Activated T-cell treated with anti-CD3 and anti-CD28 coated beads for 4 hours (primary cell): ENCODE data around the gene AGAP1.
"Not testable (repeated sequence)": the region's sequence is repeated elsewhere in the genome, so short reads cannot be mapped to it uniquely, and the experiment has no call there.

ENCODE experiments used
- DNase-seq: peaks from one replicate; pipeline ENCODE4 v3.0.0-alpha.2; 2020

Gene AGAP1

DNA sequence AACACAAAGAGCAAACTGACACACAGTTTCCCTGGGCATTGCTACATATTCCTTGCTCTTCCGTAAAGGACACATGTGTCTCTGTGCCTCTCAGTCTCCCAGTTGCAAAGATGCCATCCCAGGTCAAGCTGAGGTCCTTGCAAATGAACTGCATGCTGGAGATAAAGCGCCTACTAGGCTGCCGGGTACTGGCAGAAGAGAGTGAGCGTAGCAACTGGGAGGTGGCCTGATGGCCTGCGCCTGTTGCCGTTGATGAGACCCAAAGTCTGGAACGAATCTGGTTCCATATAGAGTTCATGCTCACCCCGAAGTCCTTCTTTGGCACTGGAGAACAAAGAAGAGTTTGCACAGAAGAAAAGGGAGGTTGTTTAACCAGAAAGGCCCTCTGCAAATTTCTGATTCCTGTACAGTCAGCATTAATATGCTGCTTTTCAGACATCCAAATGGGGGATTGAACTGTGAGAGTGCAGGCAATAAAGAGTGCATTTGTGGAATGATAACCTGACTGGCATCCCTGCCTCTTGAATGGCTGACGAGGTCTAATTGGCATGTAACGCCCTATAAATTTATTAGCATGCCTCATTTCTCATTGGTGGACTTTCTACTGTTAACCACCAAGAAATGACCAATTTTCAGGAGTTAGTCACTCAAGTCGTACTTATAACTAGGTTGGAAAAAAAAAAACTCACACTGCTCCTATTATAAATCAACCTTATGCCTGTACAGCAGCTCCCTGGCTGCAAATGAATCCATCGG lies 595.6 kb downstream of the AGAP1 start:
- DNase-seq, result no peak

DNA sequence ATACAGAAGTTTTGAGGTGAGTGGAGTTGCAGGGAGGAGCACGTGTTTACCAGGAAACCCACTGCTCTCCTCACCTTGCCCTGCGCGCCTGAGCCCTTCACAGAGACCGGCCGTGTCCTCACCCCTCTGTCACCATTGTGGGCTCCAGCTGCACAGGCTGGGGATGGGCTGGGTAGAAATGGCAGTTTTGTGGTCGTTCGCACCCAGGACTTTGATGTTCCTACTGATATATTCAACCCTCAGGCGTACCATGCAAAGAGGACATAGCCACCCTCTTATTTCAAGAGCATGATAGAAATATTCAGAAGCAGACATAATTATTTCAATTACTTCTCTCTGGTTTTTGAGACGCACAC lies 596.2 kb downstream of the AGAP1 start:
- no peak for DNase-seq

DNA sequence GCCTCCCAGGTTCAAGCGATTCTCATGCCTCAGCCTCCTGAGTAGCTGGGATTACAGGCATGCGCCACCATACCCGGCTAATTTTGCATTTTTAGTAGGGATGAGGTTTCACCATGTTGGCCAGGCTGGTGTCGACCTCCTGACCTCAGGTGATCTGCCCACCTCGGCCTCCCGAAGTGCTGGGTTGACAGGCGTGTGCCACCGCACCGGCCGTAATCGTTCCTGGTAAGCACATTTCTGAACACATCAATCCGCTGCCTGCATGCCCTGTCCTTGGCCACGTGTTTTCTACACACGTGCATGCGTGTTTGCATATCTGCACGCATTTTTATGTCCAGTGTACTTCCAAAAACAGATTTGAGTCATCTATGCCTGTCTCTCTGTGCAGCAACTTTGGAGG lies 597.0 kb downstream of the AGAP1 start:
- not testable (repeated sequence) for DNase-seq

DNA sequence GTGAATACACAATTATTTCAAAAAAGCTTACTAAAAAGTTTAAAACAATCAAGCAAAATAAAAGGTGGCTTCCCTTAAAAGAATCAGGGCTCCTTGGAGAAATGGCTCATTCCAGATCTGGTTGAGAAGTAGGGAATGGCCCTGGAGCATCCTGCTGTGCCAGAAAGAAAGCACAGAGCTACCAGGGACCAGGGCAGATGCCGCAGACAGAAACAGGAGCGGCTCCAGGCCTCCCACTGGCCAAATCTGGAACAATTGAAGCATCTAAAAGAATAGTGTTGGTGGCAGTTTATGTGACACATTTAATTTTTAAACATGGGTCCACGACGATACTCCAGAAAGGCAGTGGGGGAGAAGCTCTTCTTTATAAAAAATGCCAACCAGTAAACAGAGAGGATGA lies 598.9 kb downstream of the AGAP1 start:
- no peak for DNase-seq

DNA sequence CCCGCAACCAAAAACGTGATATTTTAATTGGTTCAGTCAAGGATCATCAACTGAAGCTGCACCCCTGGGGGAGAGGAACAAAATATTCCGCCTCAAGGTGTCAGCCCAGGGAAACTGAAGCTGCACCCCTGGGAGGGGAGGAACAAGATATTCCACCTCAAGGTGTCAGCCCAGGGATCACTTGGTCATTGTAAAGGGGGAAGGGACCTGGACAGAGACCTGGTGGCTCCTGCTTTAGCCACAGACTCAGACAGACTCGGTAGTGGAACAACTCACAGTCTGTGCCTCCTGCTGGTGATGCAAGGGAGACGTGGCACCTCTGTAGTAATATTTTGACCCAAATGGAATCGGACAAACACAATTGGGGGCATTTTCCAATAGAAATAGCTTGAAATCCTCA lies 599.3 kb downstream of the AGAP1 start:
- no peak for DNase-seq

DNA sequence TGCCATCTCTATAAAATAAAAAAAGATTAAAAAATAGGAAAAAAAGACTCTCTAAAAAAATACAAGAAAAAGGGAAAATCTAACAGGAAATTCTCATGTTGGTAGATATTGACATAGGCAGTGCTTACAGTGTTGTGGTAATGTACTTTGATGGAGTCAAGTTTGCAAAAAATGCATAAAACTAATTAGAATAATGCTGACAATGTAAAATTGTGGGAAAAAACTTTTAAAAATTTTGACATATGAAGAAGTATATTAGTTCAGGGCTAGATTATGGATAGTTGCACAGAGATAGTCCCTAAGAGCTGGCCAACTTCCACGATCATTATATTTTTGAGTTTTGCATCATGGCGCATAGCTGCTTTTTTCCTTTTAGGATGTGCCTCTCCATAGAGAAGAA lies 601.7 kb downstream of the AGAP1 start:
- no peak for DNase-seq

DNA sequence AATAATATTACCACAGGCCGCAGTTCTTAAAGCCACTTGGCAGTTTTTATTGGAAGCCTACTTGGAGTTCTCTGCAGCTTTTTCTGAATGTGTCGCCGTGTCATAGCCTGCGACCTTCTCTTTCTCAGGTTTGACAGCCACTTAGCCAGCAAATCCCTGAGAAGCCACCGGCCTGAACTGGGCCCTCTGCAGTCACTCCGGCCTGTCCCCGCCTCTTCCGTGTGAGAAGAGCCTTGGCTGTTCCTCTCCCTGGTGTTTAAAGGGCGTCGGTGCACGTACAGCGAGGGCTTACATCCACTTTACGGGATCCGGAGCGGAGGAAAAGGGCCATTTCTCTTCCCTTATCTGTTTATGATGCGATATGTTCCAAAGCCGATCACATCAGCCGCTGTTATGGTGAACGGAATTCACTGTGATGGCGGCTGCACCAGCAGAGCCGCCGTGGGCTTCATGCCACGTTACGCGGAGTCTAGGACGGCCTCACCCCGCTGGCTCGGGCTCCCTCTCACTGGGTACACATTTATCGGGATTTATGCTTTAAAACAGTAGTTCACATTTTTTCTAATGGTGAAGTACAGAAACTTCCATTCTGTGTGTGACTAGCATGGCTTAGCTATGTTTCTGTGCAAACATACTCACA lies 607.6 kb downstream of the AGAP1 start:
- no peak for DNase-seq

DNA sequence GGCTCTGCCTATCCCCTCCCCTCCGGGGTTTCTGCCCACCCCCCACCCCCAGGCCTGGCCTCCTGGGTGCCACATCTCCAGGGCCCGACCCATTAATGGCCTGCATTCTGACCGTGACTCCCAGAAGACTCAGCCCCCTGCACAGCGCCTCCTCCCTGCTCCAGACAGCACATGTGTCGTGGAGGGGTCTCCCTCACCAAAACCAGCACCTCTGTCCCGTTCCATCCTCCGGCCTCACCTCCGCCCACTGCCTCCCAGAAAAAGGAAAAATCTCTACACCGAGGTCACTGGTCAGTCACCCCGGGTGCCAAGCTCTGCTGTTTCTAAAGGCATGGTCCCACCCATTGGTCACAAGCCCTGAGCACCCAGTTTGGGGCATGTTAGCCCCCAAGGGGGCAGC lies 609.1 kb downstream of the AGAP1 start:
- DNase-seq, result no peak

DNA sequence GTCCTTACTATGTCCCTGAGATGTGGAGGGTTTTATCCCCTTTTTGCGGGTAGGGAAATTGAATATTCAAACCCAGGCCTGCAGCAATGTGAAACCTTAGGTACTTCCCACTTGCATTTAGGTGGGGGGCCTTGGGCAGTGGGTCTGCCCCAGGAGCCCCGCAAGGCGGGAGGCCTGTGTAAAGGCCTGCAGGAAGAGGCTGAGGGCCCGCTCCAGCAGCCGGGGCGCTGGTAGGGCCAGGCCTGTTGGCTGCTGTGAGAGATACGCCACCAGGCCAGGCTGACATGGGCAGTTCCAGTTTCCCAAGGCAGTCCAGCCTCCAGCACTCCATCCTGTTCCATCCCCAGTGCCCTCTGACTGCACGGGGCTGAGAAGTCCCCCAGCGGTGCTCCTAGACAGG lies 610.1 kb downstream of the AGAP1 start:
- no peak for DNase-seq

DNA sequence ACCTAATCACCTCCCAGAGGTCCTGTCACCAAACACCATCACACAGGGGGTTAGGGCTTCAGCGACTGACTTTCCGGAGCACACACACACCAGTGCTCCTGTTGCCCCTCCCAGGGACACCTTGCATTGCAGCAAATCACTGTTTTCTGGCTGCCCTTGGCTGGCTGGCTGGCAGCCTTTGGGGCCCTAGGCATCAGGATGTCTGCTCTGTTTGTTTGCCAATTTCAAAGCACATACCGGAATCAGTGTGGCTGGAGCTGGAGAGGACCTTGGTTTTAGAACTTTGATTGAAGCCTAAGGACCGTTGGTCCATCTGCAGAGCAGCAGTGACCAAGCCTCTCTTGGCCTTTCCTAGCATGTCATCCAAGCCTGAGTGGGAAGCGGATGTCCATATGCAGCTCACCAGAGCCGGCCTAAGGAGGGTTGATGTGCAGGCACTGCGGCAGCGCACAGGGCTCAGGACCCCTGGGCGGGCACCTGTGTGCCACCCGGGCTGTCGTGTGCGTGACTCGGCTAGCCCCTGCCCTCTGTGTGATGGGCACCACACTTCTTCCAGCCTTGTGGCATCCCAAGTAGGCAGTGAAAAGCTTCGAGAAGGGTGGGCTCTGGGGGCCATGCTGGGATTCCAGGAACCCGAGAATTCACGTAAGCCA lies 612.2 kb downstream of the AGAP1 start:
- DNase-seq, result no peak

DNA sequence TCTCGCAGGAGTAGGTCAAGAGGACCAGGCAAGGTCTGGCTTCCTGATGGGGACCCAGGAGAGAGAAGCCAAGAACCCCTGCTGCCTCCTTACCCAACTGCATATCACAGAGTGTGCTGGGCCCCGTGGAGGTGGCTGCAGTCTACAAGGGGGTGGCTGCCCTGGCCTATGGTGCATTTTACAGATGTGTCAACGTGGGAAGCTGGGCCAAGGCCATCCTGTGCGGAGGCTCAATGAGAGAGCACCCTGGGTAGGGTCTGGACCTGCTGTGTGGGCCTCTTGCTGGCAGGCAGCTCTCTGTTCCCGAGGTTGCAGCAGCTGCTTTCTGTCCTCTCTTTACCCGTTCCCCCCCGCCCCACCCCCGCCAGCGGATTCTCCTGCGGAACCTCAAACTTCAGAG lies 612.9 kb downstream of the AGAP1 start:
- no peak for DNase-seq

DNA sequence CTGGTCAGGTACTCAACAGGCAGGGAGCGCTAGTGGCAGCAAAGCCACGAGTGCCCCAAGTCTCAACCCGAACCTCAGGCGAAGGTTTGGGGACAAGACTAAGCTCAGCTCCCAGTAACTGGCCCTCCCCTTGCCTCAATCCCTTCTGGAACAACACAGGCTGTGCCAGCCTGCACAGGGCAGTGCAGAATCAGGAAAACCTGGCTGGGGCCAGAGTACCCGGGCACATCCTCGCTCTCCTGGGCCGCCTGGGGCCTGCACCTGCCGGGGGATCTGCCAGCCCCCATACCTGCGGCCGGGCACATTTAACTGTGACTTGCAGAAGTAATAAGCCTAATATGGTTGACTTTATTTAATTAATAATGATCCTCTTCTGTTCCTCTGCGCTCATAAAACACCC lies 613.7 kb downstream of the AGAP1 start:
- DNase-seq, result no peak

DNA sequence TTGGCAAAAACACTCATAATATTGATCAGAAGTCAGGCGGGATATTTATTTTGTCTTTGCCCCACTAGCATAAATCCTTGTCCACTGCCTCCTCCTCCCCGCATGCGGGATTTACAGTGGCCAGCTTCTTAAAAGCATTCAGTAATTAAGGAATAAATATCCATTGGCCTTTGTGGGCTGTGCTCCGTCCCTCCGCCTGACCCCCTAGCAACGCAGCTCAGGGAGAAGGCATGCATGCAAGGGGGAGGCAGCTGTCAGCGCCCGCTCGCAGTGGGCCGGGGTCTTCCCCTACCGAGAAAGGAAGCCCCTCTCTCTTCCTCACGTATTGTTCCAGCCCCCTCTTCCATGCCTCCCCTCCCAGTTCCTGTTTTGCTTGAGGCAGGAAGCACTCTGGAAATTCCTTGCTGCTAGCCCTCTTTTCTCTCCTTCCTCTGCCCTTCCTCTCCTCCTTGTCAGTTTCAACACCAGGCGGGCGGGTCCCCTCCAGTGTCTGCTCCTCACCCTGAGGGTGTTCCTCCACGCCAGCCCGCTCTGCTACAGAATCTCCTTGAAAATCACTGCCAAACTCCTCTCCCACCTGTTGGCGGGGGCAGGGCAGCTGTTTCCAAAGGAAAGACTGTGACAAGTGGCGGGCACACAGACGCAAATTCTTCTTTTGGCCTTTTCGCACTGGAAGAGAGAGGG lies 614.2 kb downstream of the AGAP1 start:
- DNase-seq, result no peak

DNA sequence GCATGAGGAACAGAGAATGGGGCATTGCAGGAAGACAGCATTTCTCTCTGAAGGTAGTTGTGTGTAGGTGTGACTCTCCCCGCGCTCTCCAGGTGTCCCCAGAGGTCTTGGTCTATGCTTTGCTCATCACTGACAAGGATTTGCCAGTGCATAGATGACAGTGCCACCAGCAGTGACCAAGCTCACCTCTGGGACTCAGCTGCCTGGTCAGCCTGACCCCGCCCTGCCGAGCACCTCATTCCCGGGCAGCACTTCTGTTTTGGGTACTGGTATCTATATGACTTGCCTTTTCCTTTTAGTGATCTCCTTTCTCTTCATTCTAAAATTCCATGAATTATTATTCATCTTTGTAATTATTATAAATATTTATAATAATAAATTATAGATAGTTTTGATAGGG lies 615.2 kb downstream of the AGAP1 start:
- DNase-seq, result no peak

DNA sequence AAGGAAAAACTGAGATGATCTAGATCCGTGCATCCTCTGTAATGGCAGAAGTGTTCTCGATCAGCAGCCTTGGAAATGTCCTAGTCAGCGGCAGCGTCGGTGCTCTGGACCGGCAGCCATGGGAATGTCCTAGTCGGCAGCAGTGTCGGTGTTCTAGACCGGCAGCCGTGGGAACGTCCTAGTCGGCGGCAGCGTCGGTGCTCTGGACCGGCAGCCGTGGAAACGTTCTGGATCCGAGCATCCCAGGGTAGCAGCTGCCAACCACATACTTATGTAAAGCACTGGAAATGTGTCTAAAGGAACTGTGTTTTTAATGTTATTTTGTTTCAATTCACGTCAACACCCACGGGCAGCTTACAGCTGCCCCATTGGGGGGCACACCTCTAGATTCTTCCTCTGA lies 615.6 kb downstream of the AGAP1 start:
- no peak for DNase-seq

DNA sequence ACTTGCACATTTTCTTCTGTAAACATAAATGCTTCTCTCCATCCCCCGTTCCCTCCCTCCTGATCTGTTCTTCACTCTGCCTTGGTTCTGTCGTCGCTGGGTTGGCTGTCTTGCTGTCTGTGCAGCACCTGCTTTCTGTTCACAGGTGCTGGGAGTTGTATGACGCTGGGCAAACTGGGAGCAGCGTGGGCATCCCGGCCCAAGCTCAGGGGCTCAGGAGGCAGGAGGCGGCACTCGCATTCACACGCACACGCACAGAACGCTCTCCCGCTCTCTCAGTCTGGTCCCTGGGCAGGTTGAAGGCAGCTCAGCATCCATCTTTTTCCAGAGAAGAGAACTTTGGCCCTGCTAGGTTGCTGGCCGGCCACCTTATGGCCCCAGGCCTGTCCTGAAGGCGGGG lies 618.6 kb downstream of the AGAP1 start:
- no peak for DNase-seq

DNA sequence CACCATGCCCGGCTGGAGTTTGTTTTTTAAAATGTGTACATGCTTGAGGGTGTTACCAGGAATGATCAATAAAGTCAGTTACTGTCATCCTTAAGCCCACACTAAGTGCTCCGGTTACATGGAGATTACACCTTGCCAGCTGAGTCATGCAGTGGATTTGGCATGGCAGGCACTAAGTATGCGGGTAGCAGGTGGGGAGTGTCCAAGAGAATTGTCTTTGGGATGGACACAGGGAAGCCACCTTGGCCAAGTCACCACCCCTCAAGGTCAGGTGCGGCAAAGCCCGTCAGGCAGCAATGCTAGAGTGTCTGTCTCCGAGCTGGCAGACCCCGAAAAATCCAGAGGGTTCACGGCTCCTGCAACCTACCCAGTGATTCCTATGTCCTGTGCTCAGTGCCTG lies 619.6 kb downstream of the AGAP1 start:
- no peak for DNase-seq

DNA sequence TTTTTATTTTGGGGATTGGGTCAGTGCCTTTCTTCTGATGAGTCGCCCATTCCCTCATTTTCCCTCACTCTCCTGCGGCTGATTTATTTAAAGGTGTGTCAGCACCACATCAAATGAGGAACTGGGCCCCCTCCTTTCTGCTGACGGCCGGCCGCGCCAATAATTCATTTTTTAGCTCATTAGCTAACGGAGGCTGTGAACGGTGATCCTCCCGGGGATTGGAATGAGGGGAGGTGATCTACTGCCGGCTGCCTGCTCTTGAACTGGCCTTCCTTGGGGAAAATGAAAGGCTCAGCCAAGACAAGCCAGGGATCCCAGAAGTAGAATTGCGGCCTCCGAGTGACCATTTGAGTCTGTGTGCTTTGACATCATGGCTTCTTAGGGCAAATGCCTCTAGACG lies 620.1 kb downstream of the AGAP1 start:
- no peak for DNase-seq

DNA sequence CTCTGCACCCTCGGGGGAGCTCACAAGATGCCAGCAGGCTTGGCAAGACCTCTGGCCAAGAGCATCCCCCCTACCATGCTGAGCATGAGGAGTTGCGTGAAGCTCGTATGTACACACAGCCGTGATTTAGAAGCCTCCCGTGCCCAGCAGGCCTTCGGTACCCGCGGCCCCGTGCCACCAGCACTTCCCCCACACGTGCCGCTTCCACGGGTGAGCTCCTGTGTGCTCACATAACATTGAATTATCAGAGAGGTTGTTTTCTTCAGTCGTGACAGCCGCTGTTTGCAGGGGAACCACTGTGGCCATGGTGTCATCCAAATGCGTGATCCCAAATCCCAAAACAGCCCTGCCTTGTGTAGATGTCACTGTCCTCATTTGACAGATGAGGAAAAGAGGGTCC lies 621.1 kb downstream of the AGAP1 start:
- no peak for DNase-seq

DNA sequence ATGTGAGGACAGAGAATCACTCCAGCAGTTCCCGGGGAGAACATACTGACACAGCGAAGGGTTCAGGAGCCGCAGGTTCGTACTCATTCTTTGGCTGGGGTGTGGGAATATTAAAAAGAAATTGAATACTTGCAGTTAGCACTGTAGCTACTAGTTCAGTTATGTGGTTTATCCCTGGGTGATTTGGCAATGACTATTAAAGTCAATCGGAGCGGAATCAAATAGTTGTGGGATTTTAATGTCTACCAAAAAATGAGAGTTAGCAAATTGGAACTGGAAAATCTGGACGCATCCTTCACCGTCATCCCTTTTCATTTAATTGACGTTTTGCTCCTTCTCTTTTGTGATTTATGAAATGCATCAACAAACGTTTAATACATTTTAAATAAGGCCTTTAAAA lies 623.6 kb downstream of the AGAP1 start:
- no peak for DNase-seq

DNA sequence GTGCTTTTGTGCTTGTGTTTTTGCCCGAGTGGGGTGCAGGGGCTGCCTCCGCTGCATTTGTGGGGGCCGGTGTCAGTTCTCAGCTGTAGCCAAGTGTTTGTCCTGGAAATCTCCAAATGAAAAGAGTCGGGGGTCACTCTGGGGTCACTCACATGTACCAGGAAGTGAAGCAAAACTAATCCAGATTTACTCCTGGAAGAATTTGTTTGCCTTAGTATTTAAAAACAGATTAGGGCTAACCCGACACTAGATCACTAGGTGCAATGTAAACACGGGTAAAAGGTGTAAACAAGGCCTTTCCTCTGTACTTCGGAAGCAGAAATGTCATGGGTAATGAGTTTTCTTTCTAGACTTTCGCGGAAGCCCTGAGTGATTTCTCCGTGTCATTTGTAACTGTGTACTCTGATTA lies 624.0 kb downstream of the AGAP1 start:
- no peak for DNase-seq

DNA sequence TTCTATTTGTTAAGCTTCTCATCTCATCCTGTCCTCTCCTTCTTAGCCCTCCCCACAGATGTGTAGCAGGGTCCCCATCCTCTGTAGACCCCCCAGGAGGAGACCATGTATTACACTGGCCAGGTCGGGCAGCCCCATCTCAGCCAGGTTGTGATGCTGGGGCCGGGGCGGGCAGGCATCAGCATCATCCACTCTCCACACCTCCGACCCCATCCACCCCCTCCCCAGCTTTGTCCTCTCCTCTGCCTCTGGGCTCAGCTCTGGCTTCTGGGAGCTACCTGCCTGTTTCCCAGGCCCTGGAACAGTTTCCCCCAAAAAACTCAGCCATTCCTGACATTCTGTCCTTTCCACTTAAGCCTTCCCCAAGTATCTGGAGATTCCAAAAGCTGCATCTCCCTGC lies 625.2 kb downstream of the AGAP1 start:
- DNase-seq, result no peak

DNA sequence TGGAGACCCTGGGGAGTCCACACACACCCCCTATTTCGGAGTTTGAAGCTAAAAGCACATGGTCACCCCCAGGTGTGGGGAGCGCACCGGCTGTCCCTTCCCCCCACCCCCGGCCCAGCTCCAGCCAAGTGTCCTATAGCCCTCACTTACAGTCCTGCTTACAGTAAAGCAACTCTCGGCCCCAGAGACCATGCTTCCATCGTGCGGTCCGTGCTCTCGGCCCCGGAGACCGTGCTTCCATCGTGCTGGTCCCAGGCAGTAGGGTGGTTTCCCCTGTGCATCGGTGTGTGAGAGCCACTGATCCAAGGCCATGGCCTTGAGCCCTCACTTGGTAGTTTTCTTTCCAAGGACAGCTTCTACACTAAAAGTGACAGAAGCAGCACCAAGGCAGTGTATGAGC lies 625.6 kb downstream of the AGAP1 start:
- DNase-seq, result no peak

DNA sequence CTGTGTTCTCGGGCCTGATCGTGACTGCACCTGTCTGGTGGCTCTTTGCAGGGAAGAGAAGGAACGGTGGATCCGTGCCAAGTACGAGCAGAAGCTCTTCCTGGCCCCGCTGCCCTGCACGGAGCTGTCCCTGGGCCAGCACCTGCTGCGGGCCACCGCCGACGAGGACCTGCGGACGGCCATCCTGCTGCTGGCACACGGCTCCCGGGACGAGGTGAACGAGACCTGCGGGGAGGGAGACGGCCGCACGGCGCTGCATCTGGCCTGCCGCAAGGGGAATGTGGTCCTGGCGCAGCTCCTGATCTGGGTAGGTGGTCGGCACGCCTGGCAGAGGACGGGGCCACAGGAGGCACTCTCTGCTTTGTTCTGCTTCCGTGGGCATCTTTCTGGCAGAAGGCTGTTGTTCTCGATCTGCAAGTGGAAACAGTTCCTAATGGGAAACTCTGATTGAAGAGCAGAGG lies 626.3 kb downstream of the AGAP1 start:
- DNase-seq, result no peak
